Fibroblast of upper back skin (primary cell): ENCODE measurements around the gene GPR137B.

ENCODE experiments used
- DNase-seq: peaks from one replicate; pipeline ENCODE4 v3.0.0-alpha.2; 2013

The GPR137B gene

DNA sequence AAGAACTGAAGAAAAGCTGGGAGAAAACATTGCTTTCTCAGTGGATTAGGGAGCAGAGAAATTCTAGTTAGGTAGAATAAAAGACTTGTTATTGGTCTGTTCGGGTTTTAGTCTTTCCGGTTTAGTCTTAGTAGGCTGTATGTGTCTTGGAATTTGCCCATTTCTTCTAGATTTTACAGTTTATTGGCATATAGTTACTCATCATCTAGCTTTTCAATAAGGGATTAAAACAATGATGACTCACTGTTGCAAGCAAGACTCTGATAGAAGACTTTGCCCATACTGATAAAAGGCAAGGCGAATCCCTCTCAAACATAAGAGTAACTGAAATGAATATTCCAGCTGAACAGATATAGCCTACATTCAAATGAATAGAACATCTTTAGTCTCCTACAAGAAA, 62.3 kb downstream of the GPR137B start:
- DNase-seq, result peak; percentile 11

DNA sequence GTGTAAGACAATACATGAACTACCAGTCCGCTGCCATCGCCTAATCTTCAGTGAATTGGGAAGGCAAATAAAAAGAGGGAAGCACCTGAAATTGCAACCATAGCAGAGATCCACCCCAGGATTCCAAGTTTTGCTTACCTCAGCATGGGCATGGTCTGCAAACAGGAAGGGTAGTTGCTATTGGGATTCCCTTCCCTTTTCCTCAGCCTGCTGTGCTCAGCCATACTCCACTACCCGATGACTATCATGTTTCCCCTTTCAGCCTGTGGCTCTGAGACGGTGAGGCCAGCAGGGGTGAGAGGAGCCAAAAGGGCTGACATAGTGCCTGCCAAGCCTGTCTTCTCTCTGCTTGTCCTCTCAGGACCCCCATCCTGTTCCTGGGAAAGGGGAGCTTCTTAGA, 64.2 kb downstream of the GPR137B start:
- DNase-seq, result no peak

DNA sequence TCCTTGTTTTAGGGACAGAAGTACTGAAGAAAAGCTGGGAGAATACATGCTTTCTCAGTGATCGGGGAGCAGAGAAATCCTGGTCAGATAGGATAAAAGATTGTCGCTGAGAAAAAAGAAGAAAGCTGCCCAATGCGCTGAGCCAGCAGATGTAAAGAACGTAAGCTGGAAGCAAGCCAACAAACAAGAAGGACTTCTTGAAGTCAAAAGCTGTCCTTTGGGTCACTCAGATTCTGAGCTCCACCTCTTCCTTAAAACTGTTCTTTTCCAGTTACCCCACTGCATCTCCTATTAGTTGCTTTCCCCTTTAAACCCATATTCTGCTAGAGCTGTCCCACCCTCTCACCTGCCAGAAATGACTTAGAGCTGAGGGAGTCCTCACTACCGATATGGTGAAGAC, 64.8 kb downstream of the GPR137B start:
- DNase-seq, result no peak

DNA sequence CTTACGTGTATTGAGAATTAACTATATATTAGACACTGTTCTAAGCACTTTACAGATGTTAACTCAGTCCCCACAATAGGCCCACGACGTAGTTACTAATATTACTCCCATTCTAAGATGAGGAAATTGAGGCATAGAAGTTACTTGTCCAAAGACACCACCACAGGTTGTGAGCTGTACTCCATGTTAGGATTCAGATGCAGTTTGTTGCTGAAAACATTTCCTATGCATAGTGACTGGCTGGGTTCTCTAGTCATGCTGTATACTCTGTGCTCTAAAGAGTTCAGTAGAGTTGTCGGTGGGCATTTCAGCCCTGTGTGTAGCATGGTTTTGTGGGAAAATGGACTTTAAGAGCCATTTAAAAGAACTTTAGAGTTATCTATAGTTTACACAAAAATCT, 65.2 kb downstream of the GPR137B start:
- DNase-seq, result no peak

DNA sequence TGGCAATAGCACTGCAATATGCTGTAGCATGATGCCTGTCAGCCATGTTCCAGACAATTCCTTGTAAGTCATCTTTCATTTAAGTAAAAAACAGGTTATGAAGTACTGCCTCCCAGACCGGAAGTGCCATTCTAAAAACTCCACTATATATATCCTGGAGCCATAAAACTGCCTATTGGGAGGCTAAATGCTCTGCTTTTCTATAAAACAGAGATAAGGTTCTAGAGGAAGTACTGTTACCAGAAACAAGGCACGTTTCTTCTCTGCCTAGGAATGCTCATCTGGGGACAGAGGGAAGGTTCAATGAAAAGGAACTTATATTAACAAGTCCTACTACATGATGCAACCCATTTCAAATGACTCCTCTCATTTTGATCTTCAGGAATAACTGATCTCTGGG, 66.8 kb downstream of the GPR137B start:
- DNase-seq, result no peak

DNA sequence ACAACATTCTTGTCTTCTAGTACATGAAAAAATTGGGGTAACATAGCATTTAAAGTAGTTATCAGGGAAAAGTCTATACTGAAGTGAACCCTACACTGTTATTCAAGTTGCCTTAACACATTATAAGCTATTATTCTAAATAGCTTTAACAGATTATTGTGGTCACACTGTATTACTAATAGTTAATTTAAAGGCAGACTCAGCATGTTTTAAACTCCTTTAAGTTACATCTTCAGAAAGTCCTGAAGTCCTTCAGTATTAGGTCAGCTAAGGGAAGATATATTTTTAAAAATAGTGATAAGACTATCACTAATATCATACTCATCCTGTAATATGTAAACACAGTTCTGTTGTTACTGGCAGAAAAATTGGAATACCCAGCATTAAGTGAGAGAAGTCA, 67.4 kb downstream of the GPR137B start:
- DNase-seq, result no peak

DNA sequence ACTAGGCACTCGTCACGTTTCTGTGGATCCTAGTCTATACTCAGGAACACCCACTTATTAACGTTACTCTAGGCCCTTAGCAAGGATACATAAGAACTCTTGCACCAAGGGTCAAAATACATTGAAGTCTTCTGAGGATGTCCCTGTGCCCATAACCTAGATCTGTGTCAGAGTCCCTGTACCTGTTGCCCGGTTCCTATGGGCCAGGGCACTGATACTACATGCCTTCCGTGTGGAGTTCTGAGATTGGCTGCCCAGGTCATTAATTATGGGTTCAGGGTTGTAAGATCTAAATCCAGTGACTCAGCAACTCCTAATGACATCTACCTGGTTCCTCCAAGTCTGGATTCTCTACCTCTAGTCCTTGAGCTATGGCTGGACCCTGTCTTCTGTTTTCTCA, 69.5 kb downstream of the GPR137B start:
- no peak for DNase-seq

DNA sequence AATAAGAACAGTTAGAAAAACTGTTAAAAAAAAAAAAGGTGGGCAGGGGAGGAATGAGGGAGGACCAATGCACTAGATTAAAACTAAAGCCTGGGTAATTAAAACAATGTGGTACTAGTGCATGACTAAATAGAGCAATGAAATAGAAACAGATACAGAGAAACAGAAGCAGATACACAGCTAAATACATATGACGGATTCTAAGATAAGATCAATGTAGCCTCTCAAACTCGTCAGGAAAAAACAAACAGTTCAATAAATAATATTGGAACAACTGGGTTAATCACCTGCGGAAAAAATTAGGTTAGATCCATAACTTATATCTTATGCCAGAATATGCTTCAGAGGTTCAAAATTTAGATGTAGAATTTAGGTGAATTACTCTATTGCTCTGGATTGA, 71.2 kb downstream of the GPR137B start:
- no peak for DNase-seq

DNA sequence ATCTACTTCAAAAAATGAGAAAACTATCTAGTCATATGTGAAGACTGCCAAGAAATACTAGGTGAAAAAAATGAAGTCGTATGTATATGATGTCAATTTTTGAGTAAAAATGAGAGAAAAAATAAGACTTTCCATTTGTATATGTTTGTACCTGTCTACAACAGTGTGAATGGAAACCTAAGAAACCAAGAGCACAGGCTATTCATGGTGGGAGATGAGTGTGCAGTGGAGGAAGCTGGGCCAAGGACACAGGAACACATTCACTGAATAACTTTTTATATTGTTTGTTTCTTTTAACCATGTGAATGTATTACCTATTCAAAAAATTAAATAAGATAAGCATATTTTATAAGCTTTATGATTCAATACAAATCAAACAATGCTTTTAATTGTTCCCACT, 72.4 kb downstream of the GPR137B start:
- no peak for DNase-seq

DNA sequence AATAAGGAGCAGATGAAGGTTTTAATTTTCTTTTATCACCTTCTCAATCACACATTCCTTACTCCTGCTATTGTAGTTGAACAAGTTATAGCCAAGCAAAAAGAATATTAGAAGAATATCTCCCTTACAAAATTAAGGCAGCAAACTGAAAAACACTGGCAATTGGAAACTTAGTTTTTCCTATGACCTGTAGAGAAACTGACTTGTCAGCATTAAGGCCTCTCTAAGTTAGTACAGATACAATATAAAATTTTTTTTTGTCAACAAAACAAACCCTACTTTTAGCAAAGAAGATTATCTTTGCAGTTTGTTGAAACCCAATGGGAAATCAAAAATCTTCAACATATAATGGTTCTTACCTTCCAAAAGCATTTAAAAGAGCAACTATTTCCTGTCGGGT, 78.1 kb downstream of the GPR137B start:
- DNase-seq, result no peak

DNA sequence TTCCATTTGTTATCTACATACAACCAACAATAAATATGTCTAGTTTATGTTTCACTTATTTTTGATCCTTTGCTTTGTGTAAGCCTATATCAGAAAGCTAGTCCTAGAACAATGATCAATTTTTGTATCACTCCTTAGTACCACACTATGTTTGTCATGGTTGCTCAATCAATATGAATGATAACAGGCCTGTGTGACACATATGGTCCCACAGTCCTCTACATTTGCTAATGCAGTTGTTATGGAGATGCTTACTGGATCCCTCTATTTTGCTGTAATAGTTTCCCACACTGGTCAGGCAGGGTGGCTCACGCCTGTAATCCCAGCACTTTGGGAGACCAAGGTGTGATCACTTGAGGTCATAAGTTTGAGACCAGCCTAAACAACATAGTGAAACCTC, 80.3 kb downstream of the GPR137B start:
- no peak for DNase-seq

DNA sequence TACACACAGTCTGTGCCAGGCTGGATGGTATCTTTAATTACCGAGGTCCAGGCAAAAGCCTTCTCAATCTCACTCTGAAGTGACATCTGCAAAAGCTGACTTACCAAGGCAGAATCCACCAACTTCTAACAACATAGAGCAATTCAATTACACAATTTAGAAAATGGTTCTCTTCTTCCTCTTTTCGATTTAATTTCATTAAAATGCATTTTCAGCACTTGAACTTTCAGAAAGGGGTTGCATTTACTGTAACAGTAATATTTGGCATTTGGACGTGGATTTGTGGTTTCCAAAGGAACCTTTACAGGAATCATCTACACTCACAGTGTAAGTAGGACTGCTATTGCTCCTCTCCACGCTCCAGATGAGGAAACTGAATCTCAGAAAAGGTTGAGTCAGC, 86.1 kb downstream of the GPR137B start:
- DNase-seq, result no peak

DNA sequence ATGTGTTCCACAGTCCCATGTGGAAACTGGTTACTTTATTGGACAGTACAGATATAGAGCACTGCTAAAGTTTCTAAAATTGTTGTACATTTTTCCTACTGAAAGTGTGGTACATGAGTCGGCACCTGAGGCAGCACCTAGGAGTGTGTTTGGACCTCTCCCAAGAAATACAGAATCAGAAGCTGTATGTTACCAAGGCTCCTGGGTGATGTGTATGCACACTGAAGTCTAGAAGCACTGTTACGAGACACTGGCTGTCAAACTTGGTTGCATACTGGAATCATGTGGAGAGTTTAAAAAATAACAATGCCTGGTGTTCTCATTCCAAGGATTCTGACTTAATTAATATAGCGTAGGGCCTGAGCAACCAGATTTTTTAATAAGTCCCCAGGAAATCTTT, 92.8 kb downstream of the GPR137B start:
- DNase-seq, result no peak

DNA sequence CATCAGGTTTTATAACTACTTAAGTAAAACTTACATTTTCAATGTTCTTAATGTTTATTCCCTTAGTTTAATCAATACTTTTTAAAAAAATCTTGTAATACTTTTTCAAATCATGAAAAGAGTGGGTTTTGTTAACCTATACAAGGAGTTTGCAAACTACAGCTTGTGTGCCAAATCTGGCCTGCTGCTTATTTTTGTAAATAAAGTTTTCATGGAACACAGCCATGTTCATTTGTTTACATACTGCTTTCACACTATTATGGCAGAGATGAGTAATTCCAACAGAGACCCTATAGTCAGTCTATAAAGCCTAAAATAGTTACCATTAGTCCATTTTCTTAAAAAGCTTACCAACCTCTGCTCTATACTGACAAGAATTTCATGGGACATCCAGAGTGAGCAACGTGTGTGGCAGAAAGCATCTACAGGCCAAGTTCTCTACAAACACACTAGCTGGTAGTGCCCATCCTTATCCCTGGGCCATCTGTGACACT, 96.8 kb downstream of the GPR137B start:
- no peak for DNase-seq

DNA sequence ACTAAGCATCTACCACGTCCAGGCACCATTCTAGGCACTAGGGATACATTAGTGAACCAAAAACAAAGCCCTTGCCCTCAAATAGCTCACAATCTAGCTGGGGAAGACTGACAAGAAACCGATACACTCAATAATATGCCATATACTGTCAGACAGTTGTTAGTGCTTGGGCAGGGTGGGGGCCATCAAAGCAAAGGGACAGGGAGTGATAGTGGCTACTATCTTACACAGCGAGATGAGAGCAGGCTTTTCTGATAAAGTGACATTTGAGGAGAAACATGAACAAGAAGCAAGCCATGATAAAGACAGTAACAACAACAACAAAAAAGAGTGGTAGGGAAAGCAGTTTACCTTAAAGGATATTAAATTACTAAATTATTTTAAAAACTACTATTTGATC, 98.3 kb downstream of the GPR137B start:
- DNase-seq, result no peak

DNA sequence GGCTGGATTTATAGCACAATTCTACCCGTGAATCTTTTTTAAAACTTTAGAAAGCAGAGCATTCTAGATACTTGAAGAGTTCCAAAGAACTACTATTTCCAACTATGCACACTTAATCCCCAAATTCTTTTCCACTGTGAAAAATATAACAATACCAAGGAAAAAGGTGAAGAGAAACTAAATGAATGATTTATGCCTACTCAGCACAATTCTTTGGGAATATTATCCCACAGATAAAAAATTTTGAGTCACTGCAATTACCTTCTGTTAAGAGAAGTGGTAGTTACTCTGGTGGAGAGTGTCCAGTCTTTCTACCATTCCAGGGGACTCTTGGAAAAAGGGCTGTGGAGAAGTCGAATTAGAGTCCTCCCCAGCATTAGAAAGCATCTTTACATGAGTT, 100.2 kb downstream of the GPR137B start:
- DNase-seq, result no peak

DNA sequence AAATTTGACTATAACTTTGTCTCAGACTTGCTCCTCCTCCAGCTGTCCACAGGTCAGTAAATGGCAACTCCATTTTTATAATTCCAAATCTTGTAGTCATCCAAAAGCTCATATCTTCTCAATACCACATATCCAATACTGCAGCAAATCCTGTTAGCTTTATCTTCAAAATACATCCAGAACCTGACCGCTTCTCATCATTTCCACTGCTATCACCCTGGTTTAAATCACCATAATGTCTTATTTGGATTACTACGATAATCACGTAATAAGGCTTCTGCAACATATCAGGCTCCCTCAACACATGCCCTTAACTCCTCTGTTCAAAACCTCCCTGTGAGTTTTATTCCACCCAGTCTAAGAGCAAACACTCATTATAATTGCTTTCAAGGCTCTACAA, 104.9 kb downstream of the GPR137B start:
- peak; percentile 15 for DNase-seq

DNA sequence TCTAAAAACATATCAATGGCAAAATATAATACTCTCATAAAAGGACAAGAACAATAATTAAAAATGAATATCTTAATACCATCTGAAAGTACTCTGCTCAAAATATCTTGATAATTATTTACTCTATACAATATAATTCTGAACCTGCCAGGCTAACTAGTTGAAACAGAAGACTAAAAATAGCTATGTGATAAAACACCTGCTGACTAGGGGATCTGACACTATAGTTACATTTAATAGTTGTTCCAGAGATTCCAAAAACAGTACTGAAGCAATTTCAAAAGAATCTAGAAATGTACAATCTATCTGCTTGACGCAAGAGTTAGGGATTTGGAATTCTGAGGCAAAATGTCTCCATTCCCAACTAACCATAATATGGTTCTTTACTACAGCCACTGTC, 109.2 kb downstream of the GPR137B start:
- DNase-seq, result no peak

DNA sequence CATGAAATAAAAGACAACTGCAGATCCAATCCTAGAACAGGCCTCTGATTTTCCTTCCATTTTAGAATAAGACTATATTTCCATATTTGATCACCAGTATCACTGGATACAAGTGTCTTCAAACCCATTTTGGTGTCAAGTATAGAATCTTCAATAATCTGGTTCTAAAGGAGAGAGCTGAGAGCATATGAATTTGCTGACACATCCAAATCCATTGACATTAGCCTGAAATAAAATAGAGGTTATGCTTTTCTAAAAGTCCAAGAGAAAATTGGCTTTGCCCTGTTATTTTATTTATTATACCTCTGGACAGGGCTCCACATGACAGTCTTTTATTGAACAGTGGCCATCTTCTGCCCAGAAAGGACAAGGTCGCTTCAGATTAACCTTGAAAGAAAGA, 110.8 kb downstream of the GPR137B start:
- no peak for DNase-seq

DNA sequence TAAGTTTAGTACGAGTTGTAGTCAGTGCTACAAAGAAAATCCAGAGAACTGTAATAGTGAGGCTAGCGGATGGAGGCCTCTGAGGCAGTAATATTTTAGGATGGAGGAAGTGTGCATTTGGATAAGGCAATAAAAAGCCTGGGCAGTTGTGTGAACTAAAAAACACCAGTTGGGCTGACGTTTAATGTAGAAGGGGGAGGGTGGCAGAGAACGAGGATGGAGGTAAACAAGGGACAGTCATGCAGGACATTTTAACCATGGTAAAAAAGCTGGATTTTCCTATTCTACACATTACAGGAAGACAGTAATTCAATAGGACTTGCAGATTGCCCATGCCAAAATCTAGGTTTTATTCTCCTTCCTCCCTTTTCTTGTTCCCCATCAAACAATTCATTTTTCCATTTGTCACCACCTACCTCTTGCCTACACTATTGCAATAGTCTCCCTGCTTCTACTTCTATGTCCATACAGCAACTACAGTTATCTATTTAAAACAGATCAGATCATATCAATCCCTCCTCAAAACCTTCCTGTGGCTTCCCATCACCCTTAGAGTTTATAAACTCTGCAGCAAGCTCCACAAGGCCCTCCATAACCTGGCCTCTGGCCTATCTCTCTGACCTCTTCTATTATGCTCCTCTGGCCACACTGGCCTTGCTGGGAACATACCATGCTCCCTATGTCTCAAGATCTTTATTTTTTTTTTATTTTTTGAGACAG, 111.7 kb downstream of the GPR137B start:
- DNase-seq, result no peak

DNA sequence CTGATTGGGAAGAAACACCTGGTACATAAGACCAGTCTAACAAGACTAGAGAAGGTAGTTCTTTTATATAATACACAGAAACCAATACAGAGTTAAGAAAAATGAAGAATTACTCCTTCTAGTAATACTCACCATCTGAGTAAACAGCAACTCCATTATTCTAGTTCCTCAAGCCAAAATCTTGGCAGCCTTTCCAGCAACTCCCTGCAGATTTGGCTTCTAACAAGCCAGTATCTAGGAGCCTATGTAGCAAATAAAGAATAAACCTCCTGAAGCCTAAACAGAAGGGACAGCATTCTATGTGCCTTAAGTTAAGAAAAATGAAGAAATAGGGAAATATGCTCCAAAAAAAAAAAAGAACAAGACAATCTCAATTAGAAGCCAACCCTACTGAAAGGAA, 114.9 kb downstream of the GPR137B start:
- no peak for DNase-seq

DNA sequence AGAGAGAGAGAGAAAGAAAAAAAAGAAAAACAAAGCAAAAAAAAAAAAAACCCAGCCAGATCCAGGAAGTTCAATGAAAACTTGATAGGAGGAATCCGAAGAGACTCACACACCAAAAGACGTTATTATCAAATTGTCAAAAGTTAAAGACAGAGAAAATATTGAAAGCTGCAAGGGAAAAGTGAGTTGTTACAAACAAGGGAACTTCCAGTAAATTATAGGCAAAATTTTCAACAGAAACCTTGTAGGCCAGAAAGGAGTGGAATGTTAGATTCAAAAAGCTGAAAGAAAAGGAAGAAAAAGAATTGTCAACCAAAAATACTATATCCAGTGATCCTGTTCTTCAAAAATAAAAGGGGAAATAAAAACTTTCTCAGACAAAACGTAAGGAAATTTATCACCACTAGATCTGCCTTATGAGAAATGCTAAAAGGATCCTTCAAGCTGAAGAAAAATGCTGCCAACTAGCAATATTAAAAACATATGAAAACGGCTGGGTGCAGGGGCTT, 115.8 kb downstream of the GPR137B start:
- DNase-seq, result no peak
